Right cardiac atrium (tissue), 5 donors: Measurements from ENCODE around the gene AHCYL1. TPM values are rescaled to one million over a fixed set of nuclear protein-coding genes. Genes with fewer than 3 reads are reported as not detected.

Experiments used
- ATAC-seq, 2 donors: fragments of 200-7000 bp; cut with Tn5 transposase; one replicate each; pipeline versions ENCODE4 v1.8.0 to v1.9.1; 2020; ENCODE audit warnings: moderate library complexity in 2 of 2, mild to moderate bottlenecking in 1 of 2
- DNase-seq, 3 donors: peaks; one replicate each; pipeline ENCODE4 v3.0.0-alpha.2; 2020
- H3K27ac ChIP-seq: one replicate; pipeline ENCODE4 v1.5.1; 2013; ENCODE audit warnings: mild to moderate bottlenecking, low read length, control low read depth, moderate library complexity
- H3K27me3 ChIP-seq: one replicate; pipeline ENCODE4 v1.6.1; 2013; ENCODE audit not compliant: control insufficient read depth, insufficient read depth
- H3K4me1 ChIP-seq: one replicate; pipeline ENCODE4 v1.6.1; 2013; ENCODE audit warnings: low read length; ENCODE audit not compliant: control insufficient read depth, insufficient read depth
- H3K4me3 ChIP-seq: one replicate; pipeline ENCODE4 v1.5.1; 2013; ENCODE audit warnings: low read length, control low read depth
- H3K9me3 ChIP-seq: one replicate; pipeline ENCODE4 v1.6.1; 2013; ENCODE audit warnings: low read length; ENCODE audit not compliant: control insufficient read depth
- WGBS: extraction: QIAGEN DNeasy Blood & Tissue Kit; methylation state at CpG from one replicate; pipeline ENCODE4 v1.1.7; 2013; 5-methylcytosine and 5-hydroxymethylcytosine counted together
- intact Hi-C, 4 donors: fragments of 100-400 bp; cut with DNase I; formaldehyde crosslinking; loops; one replicate each; pipeline versions ENCODE4 v1.11.0 to v1.14.0; 2022 to 2023
- polyA plus RNA-seq: library from polyadenylated mRNA; stranded (reverse); fragments of 200-250 nt; gene quantifications from one replicate; pipeline ENCODE4 v1.2.3, GENCODE V29; 2013
- total RNA-seq, 4 donors: library from RNA; stranded (reverse); fragmentation: NEBNext Ultra II Directional; extraction: Animal tissue kit (Norgen Biotek cat#: 25700); gene quantifications; one replicate each; pipeline ENCODE4 v1.2.1, GENCODE V29; 2021
- donor health status: healthy with polysubstance abuse.
- donor health status: DM: no; HTN: yes; CAD: no.
- donor health status: DM: no; HTN: no; CAD: no.
- donor health status: DM: no; HTN: yes; CAD: no; lungs with severe emphysema.
- donor health status: DM: yes; HTN: yes; CAD: no.

Gene AHCYL1
- total and polyA plus RNA-seq, 5 donors: 27.7 to 49.6 (median 40.7) TPM

- WGBS: 7% methylated on average over 16 of the region's 16 CpGs
- ATAC-seq (no peak), DNase-seq (no peak)
- Histone ChIP-seq H3K4me3 (peak overlapping the region; percentile 95), H3K9me3 (no peaks in the 10 kb centered on the region), H3K27me3 (no peaks in the 10 kb centered on the region), H3K27ac (no peak overlapping the region), H3K4me1 (no peaks in the 10 kb centered on the region)
- intact Hi-C loops: no loop called here
Observed at GRCh38 chr1:110035236-110035752, 50.7 kb downstream of the AHCYL1 start.

GRCh38 chr1:110038271-110038670 is 53.7 kb downstream of the AHCYL1 start:
- WGBS: 91% methylated on average over 5 of the region's 5 CpGs
- intact Hi-C loops: no loop called here

GRCh38 chr1:110039641-110040040 is 55.1 kb downstream of the AHCYL1 start:
- H3K27me3 ChIP-seq: no peaks in the 10 kb centered on the region
- H3K9me3 ChIP-seq: no peaks in the 10 kb centered on the region
- no peak for ATAC-seq
- WGBS: 75% methylated on average over 4 of the region's 4 CpGs
- intact Hi-C loops: no loop called here
- H3K4me1 ChIP-seq: no peaks in the 10 kb centered on the region
- no peak overlapping the region for H3K4me3 ChIP-seq
- no peak overlapping the region for H3K27ac ChIP-seq
- DNase-seq: no peak

More at GRCh38 chr1:110038271-110038670, 53.7 kb downstream of the AHCYL1 start:
- H3K4me3 ChIP-seq: no peak overlapping the region
- H3K27ac ChIP-seq: no peak overlapping the region
- no peaks in the 10 kb centered on the region for H3K27me3 ChIP-seq
- no peaks in the 10 kb centered on the region for H3K4me1 ChIP-seq
- H3K9me3 ChIP-seq: no peaks in the 10 kb centered on the region
- DNase-seq (no peak), ATAC-seq (no peak)

GRCh38 chr1:110040548-110040947 is 56.0 kb downstream of the AHCYL1 start:
- DNase-seq (no peak), ATAC-seq (no peak)
- Histone ChIP-seq H3K27ac (no peak overlapping the region), H3K4me1 (no peaks in the 10 kb centered on the region), H3K27me3 (no peaks in the 10 kb centered on the region), H3K4me3 (no peak overlapping the region), H3K9me3 (no peaks in the 10 kb centered on the region)
- WGBS: 91% methylated on average over 4 of the region's 4 CpGs
- intact Hi-C loops: no loop called here

- no peak overlapping the region for H3K4me3 ChIP-seq
- intact Hi-C loops: no loop called here
- no peak for DNase-seq
- no peak for ATAC-seq
- H3K27me3 ChIP-seq: no peaks in the 10 kb centered on the region
- H3K4me1 ChIP-seq: no peaks in the 10 kb centered on the region
- WGBS: 94% methylated on average over 10 of the region's 10 CpGs
- no peak overlapping the region for H3K27ac ChIP-seq
- no peaks in the 10 kb centered on the region for H3K9me3 ChIP-seq
Observed at GRCh38 chr1:110043016-110043415, 58.5 kb downstream of the AHCYL1 start.

GRCh38 chr1:110047463-110047862 is 62.9 kb downstream of the AHCYL1 start:
- no peak overlapping the region for H3K4me3 ChIP-seq
- 75% methylated on average over 3 of the region's 3 CpGs for WGBS
- no peak overlapping the region for H3K27ac ChIP-seq
- no peaks in the 10 kb centered on the region for H3K27me3 ChIP-seq
- no peaks in the 10 kb centered on the region for H3K9me3 ChIP-seq
- ATAC-seq: no peak
- intact Hi-C loops: no loop called here
- peaks cover 5% of the 10 kb centered on the region for H3K4me1 ChIP-seq
- no peak for DNase-seq

GRCh38 chr1:110048240-110048639 is 63.7 kb downstream of the AHCYL1 start:
- WGBS: 85% methylated on average over 5 of the region's 5 CpGs
- Histone ChIP-seq H3K4me3 (no peak overlapping the region), H3K27ac (no peak overlapping the region), H3K9me3 (no peaks in the 10 kb centered on the region), H3K4me1 (peaks cover 5% of the 10 kb centered on the region), H3K27me3 (no peaks in the 10 kb centered on the region)
- DNase-seq (no peak), ATAC-seq (no peak)
- intact Hi-C loops: no loop called here

- Histone ChIP-seq H3K9me3 (no peaks in the 10 kb centered on the region), H3K27ac (no peak overlapping the region), H3K4me3 (no peak overlapping the region), H3K4me1 (peaks cover 5% of the 10 kb centered on the region), H3K27me3 (no peaks in the 10 kb centered on the region)
- ATAC-seq (no peak), DNase-seq (peak in 1 of 3 donors; percentile 6)
- WGBS: 85% methylated on average over 9 of the region's 9 CpGs
- intact Hi-C loops: no loop called here
Observed at GRCh38 chr1:110048923-110049601, 64.5 kb downstream of the AHCYL1 start.

- H3K4me3 ChIP-seq: no peak overlapping the region
- no peaks in the 10 kb centered on the region for H3K27me3 ChIP-seq
- no peak overlapping the region for H3K27ac ChIP-seq
- H3K9me3 ChIP-seq: no peaks in the 10 kb centered on the region
- H3K4me1 ChIP-seq: peaks cover 5% of the 10 kb centered on the region
- intact Hi-C loops: loop anchor here (5.0 to 10.0 kb wide), 2 partner anchors 55 to 57 kb away; no protein-coding TSS in a partner anchor
- peak in 1 of 3 donors; percentile 69 for DNase-seq
- WGBS: 72% methylated on average over 11 of the region's 11 CpGs
- peak in 1 of 2 donors; percentile 3 for ATAC-seq
Observed at GRCh38 chr1:110049801-110050601, 65.4 kb downstream of the AHCYL1 start.

- peak in 1 of 3 donors; percentile 42 for DNase-seq
- intact Hi-C loops: loop anchor here (5.0 to 10.0 kb wide), 2 partner anchors 54 to 57 kb away; no protein-coding TSS in a partner anchor
- ATAC-seq: peak; percentile 42 to 78
- peaks cover 5% of the 10 kb centered on the region for H3K4me1 ChIP-seq
- H3K27me3 ChIP-seq: no peaks in the 10 kb centered on the region
- 49% methylated on average over 4 of the region's 4 CpGs for WGBS
- H3K27ac ChIP-seq: no peak overlapping the region
- no peak overlapping the region for H3K4me3 ChIP-seq
- H3K9me3 ChIP-seq: no peaks in the 10 kb centered on the region
Observed at GRCh38 chr1:110050602-110051261, 66.2 kb downstream of the AHCYL1 start.
